Measurements from ENCODE around the gene REV1. TPM values are rescaled to one million over a fixed set of nuclear protein-coding genes. Genes with fewer than 3 reads are reported as not detected.

The REV1 gene
- total and polyA plus RNA-seq, 2 of the 8 experiments (the other 6 are each of a cell fraction or from before 2014, with no cell fraction given) = 16.6 to 34.3 TPM

GRCh38 chr2:99354070-99354469 lies 135.7 kb downstream of the REV1 start (continued):
- no peak for TF ChIP-seq ATF2 (IDR thresholded peaks at IDR 0.05; ENCODE audit: low read length)
- no peak for TF ChIP-seq SIN3A (conservative IDR thresholded peaks at IDR 0.05 in 1 of 2, IDR thresholded peaks at IDR 0.05 in 1 of 2; ENCODE audit: low read depth in 1 of 2, low read length in 2 of 2)
- no peak for TF ChIP-seq RNF2 (IDR thresholded peaks at IDR 0.05; ENCODE audit: borderline replicate concordance, low read depth, low read length, missing control alignments, poor library complexity, severe bottlenecking)
- TF ChIP-seq CREB1 (IDR thresholded peaks at IDR 0.05) = no peak
- TF ChIP-seq POLR2A (IDR thresholded peaks at IDR 0.05; ENCODE audit: control extremely low read depth in 1 of 2, low read depth in 2 of 2, low read length in 2 of 2) = no peak
- no peak for TF ChIP-seq GABPA (IDR thresholded peaks at IDR 0.05; ENCODE audit: borderline replicate concordance, insufficient read depth, low read length)

Other genes starting within 250 kb of the REV1 start
- gene LYG2, start 234.4 kb downstream of the REV1 start, total RNA-seq (2021; fragmentation: NEBNext Ultra II Directional; extraction: Animal tissue kit (Norgen Biotek cat#: 25700)) = not detected in 2 replicates
- gene LYG2, start 234.4 kb downstream of the REV1 start, polyA plus RNA-seq (2011; rRNA removed) = not detected in 2 replicates
- gene LYG1, start 188.8 kb downstream of the REV1 start, total RNA-seq (2021; fragmentation: NEBNext Ultra II Directional; extraction: Animal tissue kit (Norgen Biotek cat#: 25700)) = 0.86 TPM in 1 of 2 replicates, not detected in the other
- 0.60 and 0.68 TPM in 2 replicates for gene LYG1, start 188.8 kb downstream of the REV1 start, polyA plus RNA-seq (2011; rRNA removed)
- 33.0 and 35.6 TPM in 2 replicates for gene TXNDC9, start 153.7 kb downstream of the REV1 start, total RNA-seq (2021; fragmentation: NEBNext Ultra II Directional; extraction: Animal tissue kit (Norgen Biotek cat#: 25700))
- gene TXNDC9, start 153.7 kb downstream of the REV1 start, polyA plus RNA-seq (2011; rRNA removed) = 9.5 and 12.9 TPM in 2 replicates
- gene EIF5B, start 152.6 kb downstream of the REV1 start, total RNA-seq (2021; fragmentation: NEBNext Ultra II Directional; extraction: Animal tissue kit (Norgen Biotek cat#: 25700)) = 62.9 and 64.5 TPM in 2 replicates
- gene EIF5B, start 152.6 kb downstream of the REV1 start, polyA plus RNA-seq (2011; rRNA removed) = 9.4 and 10.7 TPM in 2 replicates

Data from H1 (cell line).